Trophoblast cell (in vitro differentiated cells and primary cell): ENCODE measurements around the gene PFDN5.

Experiments used
- DNase-seq, 2 donors: peaks; one replicate each; pipeline ENCODE4 v3.0.0-alpha.2; 2016
- H2AFZ ChIP-seq: 2 replicates; pipeline ENCODE4 v1.6.1; 2013; ENCODE audit warnings: low read length, moderate library complexity, mild to moderate bottlenecking; ENCODE audit not compliant: insufficient read depth, poor library complexity
- H2AK5ac ChIP-seq: 2 replicates; pipeline ENCODE4 v1.6.1; 2013; ENCODE audit warnings: mild to moderate bottlenecking, low read length
- H2BK120ac ChIP-seq: 2 replicates; pipeline ENCODE4 v1.6.1; 2013; ENCODE audit warnings: low read length, mild to moderate bottlenecking, moderate library complexity; ENCODE audit not compliant: insufficient read depth, poor library complexity
- H2BK12ac ChIP-seq: 2 replicates; pipeline ENCODE4 v1.6.1; 2013; ENCODE audit warnings: mild to moderate bottlenecking, low read length, moderate library complexity
- H2BK5ac ChIP-seq: 2 replicates; pipeline ENCODE4 v1.6.1; 2013; ENCODE audit warnings: low read length, low read depth, moderate library complexity, mild to moderate bottlenecking; ENCODE audit not compliant: poor library complexity
- H3K14ac ChIP-seq: 2 replicates; pipeline ENCODE4 v1.6.1; 2013; ENCODE audit warnings: mild to moderate bottlenecking, low read length
- H3K18ac ChIP-seq: 2 replicates; pipeline ENCODE4 v1.6.1; 2013; ENCODE audit warnings: mild to moderate bottlenecking, low read length
- H3K23ac ChIP-seq: 2 replicates; pipeline ENCODE4 v1.6.1; 2013; ENCODE audit warnings: low read length
- H3K27ac ChIP-seq: 2 replicates; pipeline ENCODE4 v1.5.1; 2013; ENCODE audit warnings: low read depth, mild to moderate bottlenecking, inconsistent platforms, low read length, moderate library complexity
- H3K27me3 ChIP-seq: 2 replicates; pipeline ENCODE4 v1.6.1; 2013; ENCODE audit warnings: inconsistent platforms, mild to moderate bottlenecking, low read length, moderate library complexity; ENCODE audit not compliant: insufficient read depth
- H3K36me3 ChIP-seq, 2 experiments: 1 replicate in 1 of 2; 2 replicates in 1 of 2; pipeline ENCODE4 v1.6.1; 2013; ENCODE audit warnings: low read length in 2 of 2, mild to moderate bottlenecking in 2 of 2, moderate library complexity in 1 of 2; ENCODE audit not compliant: insufficient read depth in 2 of 2, control insufficient read depth in 1 of 2
- H3K4ac ChIP-seq: 2 replicates; pipeline ENCODE4 v1.6.1; 2013; ENCODE audit warnings: low read depth, mild to moderate bottlenecking, low read length, moderate library complexity
- H3K4me1 ChIP-seq, 2 experiments: 1 replicate in 1 of 2; 2 replicates in 1 of 2; pipeline ENCODE4 v1.6.1; 2013; ENCODE audit warnings: low read length in 2 of 2, mild to moderate bottlenecking in 2 of 2, moderate library complexity in 1 of 2; ENCODE audit not compliant: insufficient read depth in 2 of 2, control insufficient read depth in 1 of 2
- H3K4me2 ChIP-seq: 2 replicates; pipeline ENCODE4 v1.6.1; 2013; ENCODE audit warnings: inconsistent platforms, mild to moderate bottlenecking, low read length, moderate library complexity
- H3K4me3 ChIP-seq: 2 replicates; pipeline ENCODE4 v1.5.1; 2013; ENCODE audit warnings: mild to moderate bottlenecking, low read depth, low read length, inconsistent platforms
- H3K79me1 ChIP-seq: one replicate; pipeline ENCODE4 v1.6.1; 2013; ENCODE audit warnings: low read length
- H3K79me2 ChIP-seq: 2 replicates; pipeline ENCODE4 v1.6.1; 2013; ENCODE audit warnings: low read length, mild to moderate bottlenecking; ENCODE audit not compliant: control insufficient read depth, insufficient read depth, poor library complexity
- H3K9ac ChIP-seq: 2 replicates; pipeline ENCODE4 v1.6.1; 2013; ENCODE audit warnings: mild to moderate bottlenecking, low read length
- H3K9me3 ChIP-seq: 2 replicates; pipeline ENCODE4 v1.6.1; 2013; ENCODE audit warnings: low read depth, mild to moderate bottlenecking, control low read depth, inconsistent platforms, low read length; ENCODE audit not compliant: insufficient read depth
- H4K12ac ChIP-seq: 2 replicates; pipeline ENCODE4 v1.6.1; 2013; ENCODE audit warnings: low read depth, mild to moderate bottlenecking, low read length, moderate library complexity
- H4K8ac ChIP-seq: 2 replicates; pipeline ENCODE4 v1.6.1; 2013; ENCODE audit warnings: low read depth, mild to moderate bottlenecking, low read length, moderate library complexity
- H4K91ac ChIP-seq: one replicate; pipeline ENCODE4 v1.6.1; 2013; ENCODE audit warnings: low read depth, mild to moderate bottlenecking, low read length, moderate library complexity
- WGBS: extraction: QIAGEN DNeasy Blood & Tissue Kit; methylation state at CpG from one replicate; pipeline ENCODE4 v1.1.7; 2013; ENCODE audit warnings: missing lambda C conversion rate; ENCODE audit not compliant: insufficient read length, insufficient coverage; ENCODE audit errors: extremely low coverage; 5-methylcytosine and 5-hydroxymethylcytosine counted together

The PFDN5 gene

DNA sequence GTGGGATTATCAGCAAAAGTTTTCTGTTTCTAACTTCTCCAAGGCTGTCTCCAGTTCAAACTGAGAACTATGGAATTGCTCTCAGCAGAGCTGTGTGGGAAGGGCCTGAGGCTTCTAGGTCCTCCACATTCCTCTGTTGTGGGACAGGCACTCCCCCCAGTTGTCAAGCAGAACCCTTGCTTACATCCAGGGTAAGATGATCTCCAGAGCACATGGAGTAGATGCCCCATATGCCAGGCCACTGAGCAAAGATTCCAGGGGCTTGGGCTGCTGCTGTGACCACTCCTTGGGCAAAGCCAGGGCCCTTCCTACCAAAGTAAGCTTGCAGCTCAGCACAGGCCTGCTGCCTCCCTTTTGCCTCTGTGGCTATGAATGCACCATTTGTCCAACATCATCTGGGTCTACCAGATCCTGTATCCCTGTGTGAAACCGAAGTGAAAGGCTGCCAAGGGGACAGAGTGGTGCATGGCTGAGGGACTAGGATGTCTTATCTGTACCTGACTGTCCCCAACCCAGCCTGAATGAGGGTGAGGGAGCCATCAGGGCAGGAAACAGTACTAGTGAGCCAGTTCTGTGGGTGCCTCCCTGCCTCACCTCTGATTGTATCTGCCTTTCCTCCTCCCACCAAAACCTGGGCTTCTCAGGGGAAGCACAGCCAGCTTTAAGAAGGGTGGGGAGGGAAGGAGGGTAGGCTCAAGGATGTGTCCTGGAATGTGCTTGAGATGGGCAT, 40.4 kb upstream of the PFDN5 start:
- H4K12ac ChIP-seq: no peak overlapping the region
- H3K27ac ChIP-seq: no peak overlapping the region
- H2BK12ac ChIP-seq: no peak overlapping the region
- no peak overlapping the region for H3K4me3 ChIP-seq
- DNase-seq: no peak
- no peak overlapping the region for H4K91ac ChIP-seq
- no peak overlapping the region for H3K4me2 ChIP-seq
- peak overlapping the region; percentile 37 for H3K9ac ChIP-seq
- peaks cover 12 to 22% of the 10 kb centered on the region in 2 experiments for H3K4me1 ChIP-seq
- H3K4ac ChIP-seq: no peak overlapping the region
- WGBS: no CpG with 5 or more reads among the region's 1 CpG
- H3K18ac ChIP-seq: no peak overlapping the region
- no peak overlapping the region for H3K14ac ChIP-seq
- H3K79me2 ChIP-seq: peaks cover 3% of the 10 kb centered on the region
- peaks cover 7% of the 10 kb centered on the region for H3K79me1 ChIP-seq
- H4K8ac ChIP-seq: no peak overlapping the region
- no peaks in the 10 kb centered on the region for H3K9me3 ChIP-seq
- no peak overlapping the region for H2BK120ac ChIP-seq
- no peak overlapping the region for H2AFZ ChIP-seq
- no peak overlapping the region for H2AK5ac ChIP-seq
- H2BK5ac ChIP-seq: no peak overlapping the region
- H3K23ac ChIP-seq: no peak overlapping the region
- no peaks in the 10 kb centered on the region for H3K27me3 ChIP-seq
- peaks cover 11 to 13% of the 10 kb centered on the region in 2 experiments for H3K36me3 ChIP-seq

DNA sequence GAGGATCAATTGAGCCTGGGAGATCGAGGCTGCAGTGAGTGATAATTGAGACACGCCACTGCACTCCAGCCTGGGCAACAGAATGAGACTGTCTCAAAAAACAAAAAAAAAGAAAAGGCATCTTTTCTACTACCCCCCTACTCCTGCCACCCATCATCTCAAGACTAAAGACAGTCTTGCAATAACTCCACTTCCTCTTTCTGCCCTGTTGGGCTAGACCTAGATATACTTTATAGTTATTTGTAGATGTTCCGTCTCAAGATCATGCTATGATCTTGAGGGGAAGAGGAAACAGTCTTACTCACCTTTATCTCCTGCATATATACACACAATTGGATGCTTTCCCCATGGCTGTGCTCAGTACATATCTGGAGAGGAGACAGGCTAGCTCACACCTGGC, 39.3 kb upstream of the PFDN5 start:
- Histone ChIP-seq H2BK120ac (no peak overlapping the region), H3K27ac (no peak overlapping the region), H2BK5ac (no peak overlapping the region), H3K14ac (no peak overlapping the region), H3K4me2 (no peak overlapping the region), H3K4ac (no peak overlapping the region), H3K23ac (no peak overlapping the region), H3K4me3 (no peak overlapping the region), H2BK12ac (no peak overlapping the region), H3K9me3 (no peaks in the 10 kb centered on the region), H4K12ac (no peak overlapping the region), H3K79me1 (peaks cover 7% of the 10 kb centered on the region), H3K27me3 (no peaks in the 10 kb centered on the region), H2AK5ac (no peak overlapping the region), H3K9ac (no peak overlapping the region), H3K36me3 (peaks cover 11 to 13% of the 10 kb centered on the region in 2 experiments), H3K4me1 (peaks cover 12 to 22% of the 10 kb centered on the region in 2 experiments), H3K79me2 (peaks cover 3% of the 10 kb centered on the region), H4K91ac (no peak overlapping the region), H3K18ac (no peak overlapping the region), H2AFZ (no peak overlapping the region), H4K8ac (no peak overlapping the region)
- no CpG with 5 or more reads among the region's 3 CpGs for WGBS
- no peak for DNase-seq

DNA sequence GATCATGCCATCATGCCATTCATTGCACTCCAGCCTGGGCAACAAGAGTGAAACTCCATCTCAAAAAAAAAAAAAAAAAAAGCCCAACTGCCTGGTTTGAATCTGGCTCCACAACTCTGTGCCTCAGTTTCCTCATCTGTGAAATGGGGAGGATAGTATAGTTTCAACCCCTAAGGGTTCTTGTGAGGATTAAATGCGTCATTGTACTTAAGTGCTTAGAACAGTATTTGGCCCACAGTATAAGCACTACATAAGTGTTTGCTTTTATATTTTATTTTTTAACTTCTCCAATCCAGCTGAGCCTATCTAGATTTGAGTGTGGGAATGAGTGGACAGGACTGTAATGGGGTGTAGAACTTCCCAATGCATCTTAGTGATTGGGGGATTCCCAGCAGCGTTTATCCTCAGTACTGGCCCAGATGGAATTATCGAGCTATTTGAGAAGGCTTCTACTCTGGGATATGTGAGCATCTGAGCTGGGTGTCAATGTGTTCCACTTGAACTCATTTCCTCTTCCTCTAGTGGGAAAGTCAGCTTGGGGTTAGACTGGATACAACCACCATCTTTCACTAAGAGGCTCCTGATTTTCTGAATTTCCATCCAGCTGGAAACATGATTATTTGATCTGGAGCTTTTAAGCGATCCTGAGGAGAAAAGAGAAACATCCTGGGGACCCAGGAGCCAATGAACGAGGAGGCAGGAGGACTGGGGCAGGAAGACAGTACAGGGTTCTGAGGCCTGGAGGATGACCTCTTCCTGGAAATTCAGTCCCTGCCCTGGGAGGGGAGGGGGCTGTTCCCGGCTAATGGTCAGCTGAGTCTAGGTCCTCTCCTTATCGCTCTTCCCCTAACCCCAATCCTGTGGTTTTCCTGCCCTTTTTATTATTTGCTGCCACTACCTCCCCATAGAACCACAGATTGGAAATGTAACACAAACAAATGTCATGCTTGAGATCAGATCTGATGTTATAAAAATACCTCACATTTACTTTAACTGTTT, 36.5 kb upstream of the PFDN5 start:
- WGBS: no CpG with 5 or more reads among the region's 7 CpGs
- no peak overlapping the region for H2BK120ac ChIP-seq

DNA sequence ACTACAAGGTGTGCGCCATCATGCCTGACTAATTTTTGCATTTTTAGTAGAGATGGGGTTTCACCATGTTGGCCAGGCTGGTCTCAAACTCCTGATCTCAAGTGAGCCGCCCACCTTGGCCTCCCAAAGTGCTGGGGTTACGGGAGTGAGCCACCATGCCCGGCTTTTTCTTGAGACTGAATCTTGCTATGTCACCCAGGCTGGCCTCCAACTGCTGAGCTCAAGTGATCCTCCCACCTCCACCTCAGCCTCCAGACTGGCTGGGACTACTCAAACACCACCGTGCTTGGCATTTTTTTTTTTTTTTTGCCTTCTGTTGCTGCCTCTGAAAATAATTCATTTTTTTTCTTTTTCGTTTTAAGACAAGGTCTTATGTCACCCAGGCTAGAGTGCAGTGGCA, 35.5 kb upstream of the PFDN5 start:
- Histone ChIP-seq H3K23ac (no peak overlapping the region), H2BK12ac (no peak overlapping the region), H3K79me2 (no peaks in the 10 kb centered on the region), H3K4me3 (no peak overlapping the region), H3K4me2 (no peak overlapping the region), H3K27ac (no peak overlapping the region), H3K4ac (no peak overlapping the region), H3K9ac (no peak overlapping the region), H4K91ac (no peak overlapping the region), H4K12ac (no peak overlapping the region), H4K8ac (no peak overlapping the region), H3K9me3 (no peaks in the 10 kb centered on the region), H2AK5ac (no peak overlapping the region), H2BK120ac (no peak overlapping the region), H3K36me3 (peaks cover 0 to 2% of the 10 kb centered on the region in 2 experiments), H3K18ac (no peak overlapping the region), H3K79me1 (no peaks in the 10 kb centered on the region), H3K14ac (no peak overlapping the region), H2BK5ac (no peak overlapping the region), H3K4me1 (peaks cover 0 to 6% of the 10 kb centered on the region in 2 experiments), H3K27me3 (no peaks in the 10 kb centered on the region), H2AFZ (no peak overlapping the region)
- WGBS: no CpG with 5 or more reads among the region's 6 CpGs
- DNase-seq: no peak

More for the DNA sequence above, 36.5 kb upstream of the PFDN5 start:
- Histone ChIP-seq H4K12ac (no peak overlapping the region), H3K79me2 (no peaks in the 10 kb centered on the region), H2AFZ (no peak overlapping the region), H2AK5ac (no peak overlapping the region), H4K8ac (no peak overlapping the region), H2BK5ac (no peak overlapping the region), H3K27me3 (no peaks in the 10 kb centered on the region), H3K4ac (no peak overlapping the region), H3K14ac (no peak overlapping the region), H3K4me1 (peaks cover 0 to 7% of the 10 kb centered on the region in 2 experiments), H3K9me3 (no peaks in the 10 kb centered on the region), H3K4me2 (no peak overlapping the region), H3K18ac (no peak overlapping the region), H3K4me3 (no peak overlapping the region), H3K27ac (no peak overlapping the region), H4K91ac (no peak overlapping the region), H3K79me1 (no peaks in the 10 kb centered on the region), H3K9ac (no peak overlapping the region), H2BK12ac (no peak overlapping the region), H3K36me3 (peaks cover 2 to 6% of the 10 kb centered on the region in 2 experiments), H3K23ac (no peak overlapping the region)
- no peak for DNase-seq
